AG09309 (cell line): Measurements from ENCODE around the gene PDYN.

Source experiments
- DNase-seq: peaks from one replicate; pipeline ENCODE4 v3.0.0-alpha.2; 2010; ENCODE audit warnings: low read depth
- H3K4me3 ChIP-seq: 2 replicates; pipeline ENCODE4 v1.5.1; 2011; ENCODE audit warnings: mild to moderate bottlenecking, low read depth, low read length, moderate library complexity; ENCODE audit not compliant: control insufficient read depth
- TF ChIP-seq, protein P1 (sequence below): IDR thresholded peaks from 2 replicates; pipeline ENCODE4 v1.5.1; 2011; ENCODE audit warnings: mild to moderate bottlenecking, low read depth, low read length, inconsistent platforms; ENCODE audit not compliant: insufficient read depth, control insufficient read depth; ENCODE audit errors: missing control alignments

PDYN gene

DNA sequence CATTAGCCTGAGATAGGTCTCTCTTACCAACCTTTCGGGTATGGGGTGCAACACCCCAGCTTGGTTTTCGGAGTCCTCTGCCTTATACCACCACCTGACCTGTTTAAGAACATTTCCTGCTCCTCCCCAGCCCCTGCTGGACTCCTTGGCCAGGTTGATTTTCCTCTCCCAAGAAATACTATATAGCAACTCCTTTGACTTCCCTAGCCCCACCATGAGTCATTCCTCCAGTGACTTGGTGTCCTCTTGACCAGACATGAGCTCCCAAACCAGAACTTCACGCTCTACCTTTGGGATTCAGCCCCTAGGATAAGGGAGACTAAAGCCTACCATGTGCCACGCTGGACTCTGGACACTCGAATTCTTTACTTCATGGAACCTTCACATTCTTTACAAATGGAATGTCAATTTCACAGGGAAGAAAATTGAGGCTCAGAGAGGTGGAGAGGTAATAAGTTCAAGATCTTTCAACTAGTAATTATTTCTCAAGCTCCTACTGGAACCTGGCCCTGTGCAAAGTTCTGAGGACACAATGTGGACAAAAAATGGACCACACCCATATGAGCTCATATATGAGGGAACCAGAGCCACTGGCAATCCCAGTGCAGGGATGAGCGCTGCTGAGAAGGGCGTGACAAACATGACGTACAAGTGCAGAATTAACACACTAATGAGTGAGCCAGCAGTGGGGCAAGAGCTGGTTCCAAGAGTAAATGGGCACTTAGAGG is 50.4 kb downstream of the PDYN start:
- DNase-seq = no peak
- TF ChIP-seq, protein P1, sequence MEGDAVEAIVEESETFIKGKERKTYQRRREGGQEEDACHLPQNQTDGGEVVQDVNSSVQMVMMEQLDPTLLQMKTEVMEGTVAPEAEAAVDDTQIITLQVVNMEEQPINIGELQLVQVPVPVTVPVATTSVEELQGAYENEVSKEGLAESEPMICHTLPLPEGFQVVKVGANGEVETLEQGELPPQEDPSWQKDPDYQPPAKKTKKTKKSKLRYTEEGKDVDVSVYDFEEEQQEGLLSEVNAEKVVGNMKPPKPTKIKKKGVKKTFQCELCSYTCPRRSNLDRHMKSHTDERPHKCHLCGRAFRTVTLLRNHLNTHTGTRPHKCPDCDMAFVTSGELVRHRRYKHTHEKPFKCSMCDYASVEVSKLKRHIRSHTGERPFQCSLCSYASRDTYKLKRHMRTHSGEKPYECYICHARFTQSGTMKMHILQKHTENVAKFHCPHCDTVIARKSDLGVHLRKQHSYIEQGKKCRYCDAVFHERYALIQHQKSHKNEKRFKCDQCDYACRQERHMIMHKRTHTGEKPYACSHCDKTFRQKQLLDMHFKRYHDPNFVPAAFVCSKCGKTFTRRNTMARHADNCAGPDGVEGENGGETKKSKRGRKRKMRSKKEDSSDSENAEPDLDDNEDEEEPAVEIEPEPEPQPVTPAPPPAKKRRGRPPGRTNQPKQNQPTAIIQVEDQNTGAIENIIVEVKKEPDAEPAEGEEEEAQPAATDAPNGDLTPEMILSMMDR = no peak
- no peak overlapping the region for H3K4me3 ChIP-seq

DNA sequence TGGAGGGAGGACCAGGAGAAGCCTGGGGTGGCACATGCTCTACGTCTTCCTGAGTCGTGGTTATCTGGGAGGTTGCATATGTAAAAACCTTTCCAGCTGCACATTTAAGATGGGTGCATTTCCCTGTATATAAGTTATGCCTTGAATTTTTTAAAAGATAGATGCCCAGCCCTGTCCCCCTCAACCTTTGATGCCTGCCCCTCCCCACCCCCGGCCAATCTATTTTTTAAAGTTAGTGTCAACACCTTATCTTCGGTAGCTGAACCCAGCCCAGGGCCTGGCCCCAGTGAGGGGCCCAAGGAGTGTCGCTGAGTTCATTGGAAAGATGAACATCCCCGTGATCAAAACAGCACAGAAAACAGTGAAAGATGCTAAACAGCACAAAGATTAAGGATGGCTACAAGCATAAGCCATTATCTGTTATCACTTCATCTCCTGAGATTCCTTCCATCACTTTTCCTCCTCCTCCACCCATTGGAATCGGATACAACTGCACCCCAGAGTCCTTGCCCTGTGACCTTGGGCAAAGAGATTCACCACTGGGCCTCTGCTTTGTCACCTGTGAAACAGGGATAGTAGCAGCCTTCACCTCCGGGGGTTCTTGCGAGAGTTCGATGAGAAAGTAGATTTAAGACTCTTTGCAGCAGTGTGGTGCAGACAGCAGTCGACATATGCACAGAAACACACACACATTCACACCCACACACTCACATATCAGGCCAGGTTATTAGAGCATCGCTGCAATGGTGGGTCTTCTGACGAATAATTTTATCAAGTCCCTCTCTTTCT is 51.2 kb downstream of the PDYN start:
- no peak overlapping the region for H3K4me3 ChIP-seq
- TF ChIP-seq, protein P1 = no peak
- no peak for DNase-seq

DNA sequence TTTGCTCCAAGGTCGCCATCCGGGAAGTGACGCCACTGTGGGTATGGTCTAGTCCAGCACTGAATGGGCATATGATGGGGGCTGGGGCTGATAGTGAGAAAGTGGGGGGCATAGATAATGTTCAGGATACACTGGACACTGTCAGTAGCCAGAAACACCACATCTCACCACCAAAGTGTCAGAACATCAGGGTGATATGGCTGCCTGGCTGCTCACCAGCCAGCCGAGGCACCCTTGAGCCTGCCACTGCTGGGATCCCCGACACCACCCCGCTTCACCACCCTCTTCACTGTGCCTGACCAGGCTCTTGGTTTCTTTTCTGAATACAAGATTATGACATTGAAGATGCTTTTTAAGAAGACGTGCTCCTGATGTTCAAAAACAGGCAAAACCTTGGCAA is 51.8 kb downstream of the PDYN start:
- H3K4me3 ChIP-seq = no peak overlapping the region
- TF ChIP-seq, protein P1 = no peak
- DNase-seq = no peak

- DNase-seq = no peak
- H3K4me3 ChIP-seq = no peak overlapping the region
- TF ChIP-seq, protein P1 = no peak
Observed at GRCh38 chr20:1941226-1941625, 52.6 kb downstream of the PDYN start.

DNA sequence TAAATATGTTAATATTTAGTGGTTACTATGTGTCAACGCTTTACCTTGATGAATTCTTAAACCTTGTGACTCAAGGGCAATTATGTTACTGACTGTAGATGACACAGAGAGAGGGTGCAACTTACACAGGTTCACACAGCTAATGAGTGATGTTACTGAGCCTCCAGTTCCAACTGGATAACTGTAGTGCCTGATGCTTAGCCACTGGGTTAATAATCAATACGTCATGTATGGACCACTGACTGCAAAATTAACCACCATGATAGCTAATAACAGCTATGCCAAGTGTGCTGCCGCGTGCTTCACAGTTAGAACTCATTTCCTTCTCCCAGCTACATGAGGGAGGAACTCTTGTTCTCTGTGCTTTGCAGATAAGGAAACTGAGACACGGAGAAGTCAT is 53.3 kb downstream of the PDYN start:
- no peak for DNase-seq
- TF ChIP-seq, protein P1 = no peak
- H3K4me3 ChIP-seq = no peak overlapping the region

- no peak for DNase-seq
- no peak overlapping the region for H3K4me3 ChIP-seq
- TF ChIP-seq, protein P1 = no peak
Observed at GRCh38 chr20:1939270-1939595, 54.6 kb downstream of the PDYN start.
